ENCODE data around the gene BRF1. TPM values are rescaled to one million over a fixed set of nuclear protein-coding genes. Genes with fewer than 3 reads are reported as not detected.

The BRF1 gene
- total and polyA plus RNA-seq, 2 of the 13 experiments (the other 11 are each of a cell fraction or from before 2014, with no cell fraction given): 5.1 to 11.0 TPM

- Histone ChIP-seq H4K20me1 (ENCODE audit: insufficient read depth, low read length) (peaks cover 4% of the 10 kb centered on the region; the same call in 1 of the 2 replicates), H3K4me1 (ENCODE audit: insufficient read depth, low read length) (peaks cover 24% of the 10 kb centered on the region), H3K27ac (ENCODE audit: extremely low read length, insufficient read depth, low read length) (no peak overlapping the region), H3K9ac (ENCODE audit: insufficient read depth, low read depth, low read length) (peak overlapping the region; percentile 64; the same call in 1 of the 2 replicates), H3K4me3 (replicated peaks in 1 of 3; ENCODE audit: insufficient read depth in 1 of 3, low read depth in 2 of 3, low read length in 3 of 3) (peak overlapping the region in 1 of 3 experiments; percentile 87; a peak in 1 of 6 replicates), H3K79me2 (ENCODE audit: insufficient read depth, low read length) (peaks cover 38% of the 10 kb centered on the region), H3K4me2 (ENCODE audit: low read depth, low read length) (peak overlapping the region; percentile 95), H2AFZ (ENCODE audit: low read length) (no peak overlapping the region), H3K9me3 (ENCODE audit: low read length) (no peaks in the 10 kb centered on the region), H3K27me3 (ENCODE audit: control insufficient read depth in 1 of 2, insufficient read depth in 2 of 2, low read length in 2 of 2) (no peaks in the 10 kb centered on the region), H3K36me3 (replicated peaks in 1 of 2; ENCODE audit: control insufficient read depth in 1 of 2, insufficient read depth in 2 of 2, low read length in 2 of 2) (no peaks in the 10 kb centered on the region)
- 85% methylated on average over 10 of the region's 10 CpGs for WGBS (ENCODE audit: low lambda C conversion rate)
- no peak for DNase-seq (ENCODE audit: low spot score)
- ChIA-PET CTCF (ENCODE audit: low intra/inter-chr PET ratio, low total read pairs) (no interaction called here), POLR2A (interaction anchor here (2.0 kb wide), 1 partner anchor 15 kb away, joined by 7 read pairs; the partner anchor contains the start of gene BRF1)
- in situ Hi-C loops (cut with HindIII; ENCODE audit: extremely low pct_ligation_motif_present, low pct_unique_long_range_greater_than_20kb) (no loop called here), intact Hi-C loops (cut with micrococcal nuclease; ENCODE audit: unreplicated experiment) (loop anchor here (10.0 kb wide), 1 partner anchor 178 kb away; the partner anchor contains the start of gene TEDC1)
- ATAC-seq: no peak
- BruUV-seq (replicated peaks): no TSS peak
- no peak for FAIRE-seq
- TF ChIP-seq NFIB (CRISPR knock-in tag; IDR thresholded peaks at IDR 0.05; ENCODE audit: borderline replicate concordance) (no peak), SAFB2 (CRISPR knock-in tag; IDR thresholded peaks at IDR 0.05; ENCODE audit: borderline replicate concordance, low read depth) (no peak), ZNF629 (CRISPR knock-in tag; conservative IDR thresholded peaks at IDR 0.05) (no peak), ARID3A (IDR thresholded peaks at IDR 0.05; ENCODE audit: low read depth, low read length) (no peak), ZSCAN5A (CRISPR knock-in tag; IDR thresholded peaks at IDR 0.05; ENCODE audit: borderline replicate concordance) (no peak), RCOR2 (CRISPR knock-in tag; IDR thresholded peaks at IDR 0.05) (no peak), ZNF777 (CRISPR knock-in tag; IDR thresholded peaks at IDR 0.05) (no peak), ETV6 (CRISPR knock-in tag; conservative IDR thresholded peaks at IDR 0.05) (no peak), MXD1 (CRISPR knock-in tag; IDR thresholded peaks at IDR 0.05) (no peak), ZNF839 (CRISPR knock-in tag; IDR thresholded peaks at IDR 0.05; ENCODE audit: borderline replicate concordance) (no peak), TP53 (CRISPR knock-in tag; conservative IDR thresholded peaks at IDR 0.05) (no peak), IRF2 (CRISPR knock-in tag; IDR thresholded peaks at IDR 0.05) (no peak), ZSCAN21 (CRISPR knock-in tag; IDR thresholded peaks at IDR 0.05; ENCODE audit: borderline replicate concordance) (no peak)
These were observed 15.8 kb upstream of the BRF1 start for GRCh38 chr14:105316577-105316941.

Measured in HepG2 (cell line).